Esophagus muscularis mucosa (tissue), 3 donors: ENCODE results near the gene APBB1.

Experiments used
- CTCF ChIP-seq, 3 experiments: fragments of 200-600 bp in 2 of 3; fragments of 450-650 bp in 1 of 3; sonication (generic) in 2 of 3; IDR thresholded peaks; one replicate each; pipeline ENCODE4 v1.5.1; 2017 to 2019; ENCODE audit warnings: antibody characterized with exemption in 3 of 3, mild to moderate bottlenecking in 2 of 3, moderate library complexity in 1 of 3
- POLR2A ChIP-seq: fragments of 450-650 bp; IDR thresholded peaks from one replicate; pipeline ENCODE4 v1.6.1; 2017; ENCODE audit warnings: antibody characterized with exemption, moderate library complexity, mild to moderate bottlenecking, low read depth

DNA sequence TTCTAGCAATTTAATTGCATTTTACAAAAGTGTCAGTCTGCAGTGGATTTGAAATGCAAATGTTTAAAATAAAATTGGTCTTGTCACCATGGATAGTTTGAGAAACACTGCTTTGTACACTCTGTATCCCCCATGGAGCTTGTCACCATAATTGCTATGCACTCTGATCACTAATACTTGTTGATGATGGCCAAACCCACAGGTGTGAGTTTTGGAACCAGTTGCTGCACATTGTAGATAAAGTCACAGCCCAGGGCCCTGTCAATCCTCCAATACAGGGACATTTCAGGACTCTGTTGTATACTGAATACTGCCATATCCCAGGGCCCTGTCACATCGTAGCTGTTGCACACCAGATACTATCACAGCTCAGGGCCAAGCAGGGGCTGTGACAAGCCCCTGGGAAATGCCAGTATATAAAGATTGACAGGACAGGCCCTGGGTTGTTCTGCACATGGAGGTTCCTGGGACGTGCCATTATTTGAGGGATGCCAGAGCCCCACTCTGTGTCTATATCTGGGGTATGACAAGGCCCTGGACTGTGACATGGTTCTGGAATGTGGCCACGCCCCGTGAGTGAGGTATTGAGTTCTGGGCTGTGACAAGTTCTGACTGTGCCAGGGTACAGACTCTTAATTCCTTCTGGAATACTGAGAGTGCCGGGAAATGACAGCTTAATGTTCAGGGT, 56.6 kb downstream of the APBB1 start:
- no peak for TF ChIP-seq CTCF (IDR thresholded peaks at IDR 0.05)
- TF ChIP-seq POLR2A: no peak
